DOHH2 (cell line): ENCODE results near the gene GRXCR1.

Experiments used
- H3F3A ChIP-seq: fragments of 200-600 bp; sonication (generic), shearing (Covaris generic); 2 replicates; pipeline ENCODE4 v1.6.0; 2016; ENCODE audit warnings: antibody characterized with exemption, mild to moderate bottlenecking; ENCODE audit not compliant: control insufficient read depth, insufficient read depth
- H3K27ac ChIP-seq: fragments of 200-600 bp; sonication (generic); 2 replicates; pipeline ENCODE4 v1.5.1; 2014; ENCODE audit warnings: low read depth, mild to moderate bottlenecking, low read length, moderate library complexity
- H3K27me3 ChIP-seq: fragments of 200-600 bp; sonication (generic); 2 replicates; pipeline ENCODE4 v1.6.1; 2014; ENCODE audit warnings: mild to moderate bottlenecking, low read length, mixed read lengths; ENCODE audit not compliant: control insufficient read depth
- H3K36me3 ChIP-seq: fragments of 200-600 bp; sonication (generic); 2 replicates; pipeline ENCODE4 v1.6.1; 2014; ENCODE audit warnings: mild to moderate bottlenecking, low read length, moderate library complexity, mixed read lengths; ENCODE audit not compliant: control insufficient read depth
- H3K4me1 ChIP-seq: fragments of 200-600 bp; sonication (generic); 2 replicates; pipeline ENCODE4 v1.6.1; 2014; ENCODE audit warnings: mild to moderate bottlenecking, low read length, mixed read lengths; ENCODE audit not compliant: control insufficient read depth
- H3K4me2 ChIP-seq: fragments of 200-600 bp; sonication (generic); 2 replicates; pipeline ENCODE4 v1.6.0; 2014; ENCODE audit warnings: mild to moderate bottlenecking, low read length, moderate library complexity
- H3K4me3 ChIP-seq: fragments of 200-600 bp; sonication (generic); 2 replicates; pipeline ENCODE4 v1.5.1; 2014; ENCODE audit warnings: mild to moderate bottlenecking, low read length, mixed read lengths
- H3K79me2 ChIP-seq: fragments of 200-600 bp; sonication (generic); 2 replicates; pipeline ENCODE4 v1.6.1; 2014; ENCODE audit warnings: mild to moderate bottlenecking, low read length, mixed read lengths; ENCODE audit not compliant: control insufficient read depth
- H3K9me2 ChIP-seq: fragments of 200-600 bp; sonication (generic); replicated peaks from 2 replicates; pipeline ENCODE4 v1.6.1; 2014; ENCODE audit warnings: mild to moderate bottlenecking, low read length, mixed read lengths; ENCODE audit not compliant: control insufficient read depth
- H3K9me3 ChIP-seq: fragments of 200-600 bp; sonication (generic); 2 replicates; pipeline ENCODE4 v1.6.1; 2014; ENCODE audit warnings: antibody characterized with exemption, low read length, mixed read lengths; ENCODE audit not compliant: control insufficient read depth, insufficient read depth
- H4K20me1 ChIP-seq: fragments of 200-600 bp; sonication (generic); 2 replicates; pipeline ENCODE4 v1.6.0; 2014; ENCODE audit warnings: low read depth, mild to moderate bottlenecking, antibody characterized with exemption, low read length, moderate library complexity; ENCODE audit not compliant: control insufficient read depth, insufficient read depth
- EZH2phosphoT487 ChIP-seq: fragments of 200-600 bp; sonication (generic); IDR thresholded peaks from 2 replicates; pipeline ENCODE4 v1.6.1; 2017; ENCODE audit warnings: borderline replicate concordance, mild to moderate bottlenecking, antibody characterized with exemption, low read length, moderate library complexity, mixed read lengths
- TF ChIP-seq, protein P1 (sequence below): fragments of 200-600 bp; sonication (generic); IDR thresholded peaks from one replicate; pipeline ENCODE4 v1.5.1; 2014; ENCODE audit warnings: antibody characterized with exemption, mild to moderate bottlenecking, low read depth, low read length; ENCODE audit not compliant: poor library complexity, severe bottlenecking

GRXCR1 gene

DNA sequence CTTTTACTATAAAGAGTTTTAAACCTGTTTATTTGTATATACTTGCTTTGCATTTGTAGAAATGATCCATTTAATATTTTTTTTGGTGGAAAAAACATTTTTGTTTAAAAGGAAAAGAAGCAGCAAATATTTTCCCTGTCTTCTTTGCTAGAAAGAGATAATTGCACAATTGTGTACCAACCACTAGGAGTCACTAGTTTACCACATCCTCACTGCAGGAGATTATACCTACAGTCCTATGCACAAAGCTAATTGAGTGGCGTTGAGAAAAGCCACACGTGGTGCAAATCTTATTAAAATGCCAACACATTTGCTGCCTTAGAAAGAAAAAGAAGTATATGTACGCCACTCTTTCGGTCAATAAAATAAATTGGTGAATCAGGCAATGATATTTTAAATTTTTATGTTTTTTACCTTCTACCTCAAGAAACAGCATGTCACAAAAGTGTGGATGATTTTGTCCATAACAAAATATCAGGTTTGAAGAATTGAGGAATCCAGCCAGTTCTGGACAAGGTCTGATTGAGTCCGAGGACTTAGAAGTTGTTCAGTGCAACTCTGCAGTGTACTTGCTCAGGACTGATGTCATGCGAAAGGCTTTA is 102.9 kb downstream of the GRXCR1 start:
- H3K27ac ChIP-seq, result no peak overlapping the region
- H3K4me3 ChIP-seq, result no peak overlapping the region
- H3F3A ChIP-seq, result no peaks in the 10 kb centered on the region
- no peaks in the 10 kb centered on the region for H3K9me3 ChIP-seq
- H3K36me3 ChIP-seq, result no peaks in the 10 kb centered on the region
- H3K79me2 ChIP-seq, result no peaks in the 10 kb centered on the region
- H3K27me3 ChIP-seq, result no peaks in the 10 kb centered on the region
- no peak overlapping the region for H3K4me2 ChIP-seq
- TF ChIP-seq, protein P1, sequence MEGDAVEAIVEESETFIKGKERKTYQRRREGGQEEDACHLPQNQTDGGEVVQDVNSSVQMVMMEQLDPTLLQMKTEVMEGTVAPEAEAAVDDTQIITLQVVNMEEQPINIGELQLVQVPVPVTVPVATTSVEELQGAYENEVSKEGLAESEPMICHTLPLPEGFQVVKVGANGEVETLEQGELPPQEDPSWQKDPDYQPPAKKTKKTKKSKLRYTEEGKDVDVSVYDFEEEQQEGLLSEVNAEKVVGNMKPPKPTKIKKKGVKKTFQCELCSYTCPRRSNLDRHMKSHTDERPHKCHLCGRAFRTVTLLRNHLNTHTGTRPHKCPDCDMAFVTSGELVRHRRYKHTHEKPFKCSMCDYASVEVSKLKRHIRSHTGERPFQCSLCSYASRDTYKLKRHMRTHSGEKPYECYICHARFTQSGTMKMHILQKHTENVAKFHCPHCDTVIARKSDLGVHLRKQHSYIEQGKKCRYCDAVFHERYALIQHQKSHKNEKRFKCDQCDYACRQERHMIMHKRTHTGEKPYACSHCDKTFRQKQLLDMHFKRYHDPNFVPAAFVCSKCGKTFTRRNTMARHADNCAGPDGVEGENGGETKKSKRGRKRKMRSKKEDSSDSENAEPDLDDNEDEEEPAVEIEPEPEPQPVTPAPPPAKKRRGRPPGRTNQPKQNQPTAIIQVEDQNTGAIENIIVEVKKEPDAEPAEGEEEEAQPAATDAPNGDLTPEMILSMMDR, result peak; percentile 77
- no peak for TF ChIP-seq EZH2phosphoT487
- H4K20me1 ChIP-seq, result no peaks in the 10 kb centered on the region
- no peaks in the 10 kb centered on the region for H3K4me1 ChIP-seq
- no peaks in the 10 kb centered on the region for H3K9me2 ChIP-seq

DNA sequence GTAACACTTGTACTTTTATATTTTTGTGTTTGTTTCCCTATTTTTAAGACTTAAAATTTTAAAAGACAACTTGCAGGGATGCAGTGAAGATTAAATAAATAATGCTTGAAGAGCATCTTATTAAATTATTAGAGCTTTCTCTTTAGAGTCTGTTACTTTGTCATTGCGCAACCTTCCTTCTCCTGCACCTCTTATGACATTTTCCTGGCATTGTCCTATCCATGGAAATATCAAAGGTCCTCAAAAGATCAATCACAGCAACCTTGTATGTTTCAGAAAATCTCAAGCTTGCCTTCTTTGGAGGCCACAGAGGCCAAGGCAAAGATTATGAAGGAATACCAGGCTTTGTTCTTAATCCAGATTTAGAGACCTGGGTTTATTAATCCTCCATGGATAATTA is 116.3 kb downstream of the GRXCR1 start:
- Histone ChIP-seq H4K20me1 (no peaks in the 10 kb centered on the region), H3K9me3 (peaks cover 6% of the 10 kb centered on the region), H3F3A (no peaks in the 10 kb centered on the region), H3K36me3 (no peaks in the 10 kb centered on the region), H3K79me2 (no peaks in the 10 kb centered on the region), H3K27ac (no peak overlapping the region), H3K9me2 (no peaks in the 10 kb centered on the region; the same call in 1 of the 2 replicates), H3K4me3 (no peak overlapping the region), H3K27me3 (no peaks in the 10 kb centered on the region), H3K4me1 (no peaks in the 10 kb centered on the region), H3K4me2 (no peak overlapping the region)
- no peak for TF ChIP-seq EZH2phosphoT487
- TF ChIP-seq, protein P1, result no peak

DNA sequence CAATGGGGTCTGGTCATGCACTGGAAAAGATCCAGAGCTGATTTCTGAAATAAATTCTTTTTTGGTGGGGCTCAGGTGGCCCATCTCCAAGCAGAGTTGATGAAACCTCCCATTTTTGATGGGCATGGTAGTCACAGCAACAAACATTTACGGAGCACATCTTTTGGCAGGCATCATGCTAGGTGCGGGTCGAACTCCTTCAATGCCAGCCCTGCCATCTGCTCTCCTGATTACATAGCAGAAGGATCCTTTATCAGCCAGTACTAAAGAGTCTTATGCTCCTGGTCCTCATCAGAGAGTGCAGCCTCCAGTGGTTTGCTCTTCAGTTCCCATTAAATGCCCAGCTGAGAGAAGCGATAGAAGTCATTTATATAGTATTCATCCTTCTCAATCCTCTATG is 121.7 kb downstream of the GRXCR1 start:
- H4K20me1 ChIP-seq, result no peaks in the 10 kb centered on the region
- no peaks in the 10 kb centered on the region for H3F3A ChIP-seq
- H3K9me2 ChIP-seq, result no peaks in the 10 kb centered on the region
- no peak overlapping the region for H3K27ac ChIP-seq
- no peaks in the 10 kb centered on the region for H3K4me1 ChIP-seq
- TF ChIP-seq, protein P1, result no peak
- TF ChIP-seq EZH2phosphoT487, result no peak
- no peak overlapping the region for H3K4me2 ChIP-seq
- no peaks in the 10 kb centered on the region for H3K36me3 ChIP-seq
- H3K4me3 ChIP-seq, result no peak overlapping the region
- H3K27me3 ChIP-seq, result no peaks in the 10 kb centered on the region
- no peaks in the 10 kb centered on the region for H3K79me2 ChIP-seq
- H3K9me3 ChIP-seq, result no peaks in the 10 kb centered on the region
